Heart left ventricle (tissue), 13 donors: Measurements from ENCODE around the gene TEX9.

Experiments used
- POLR2A ChIP-seq, 2 donors: fragments of 450-650 bp; IDR thresholded peaks; one replicate each; pipeline ENCODE4 v1.6.1; 2017; ENCODE audit warnings: antibody characterized with exemption in 2 of 2, mild to moderate bottlenecking in 2 of 2, moderate library complexity in 2 of 2
- TF ChIP-seq, protein P1 (sequence below), 12 donors: fragments of 200-600 bp; sonication (generic) in 4 of 12; IDR thresholded peaks; one replicate each; pipeline versions ENCODE4 v1.5.0 to v1.8.0; 2018 to 2022; ENCODE audit warnings: antibody characterized with exemption in 12 of 12, mild to moderate bottlenecking in 5 of 12
- donor health status: ischemic (EF 13 %, LVEDD 7.1; RV severe dilation, severe dysfunction).
- donor health status: DM: no; HTN: yes; CAD: no.
- donor health status: DM: no; HTN: no; CAD: no.
- donor health status: ischemic (EF 25% LVEDD 6.9; RV normal size, moderate dysfunction).
- donor health status: ischemic (EF 25% LVEDD 5.7; RV mildly dilated, moderate dysfunction).
- donor health status: ischemic (EF 35%, LVEDD 5.7; RV mildly dilated, moderate dysfunction).
- donor health status: nonischemic (EF 11% LVEDD 7.7; RV severe dilation, severe dysfunction).
- donor health status: DM: yes; HTN: yes; CAD: no.
- donor health status: PGD.
- donor health status: ischemic (EF 29% LVEDD 5.4; RV normal size, mild dysfunction).
- donor health status: nonischemic (EF 23%, LVEDD 6.1; RV moderate dilation, normal function).

DNA sequence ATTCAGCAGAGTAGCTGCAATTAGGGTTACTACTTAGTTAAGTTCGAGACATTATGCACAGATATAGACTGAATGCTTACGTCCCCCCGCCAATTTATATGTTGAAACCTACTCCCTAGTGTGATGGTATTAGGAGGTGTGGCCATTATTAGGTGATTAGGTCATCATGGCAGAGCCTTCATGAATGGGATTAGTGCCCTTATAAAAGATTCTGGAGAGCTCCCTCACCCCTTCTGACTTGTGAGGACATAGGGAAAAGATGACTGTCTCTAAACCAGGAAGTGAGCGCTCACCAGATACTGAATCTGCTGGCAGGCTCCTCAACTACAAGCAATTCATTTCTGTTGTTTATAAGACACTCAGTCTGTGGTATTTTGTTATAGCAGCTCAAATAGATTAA, 25.6 kb upstream of the TEX9 start:
- TF ChIP-seq, protein P1, sequence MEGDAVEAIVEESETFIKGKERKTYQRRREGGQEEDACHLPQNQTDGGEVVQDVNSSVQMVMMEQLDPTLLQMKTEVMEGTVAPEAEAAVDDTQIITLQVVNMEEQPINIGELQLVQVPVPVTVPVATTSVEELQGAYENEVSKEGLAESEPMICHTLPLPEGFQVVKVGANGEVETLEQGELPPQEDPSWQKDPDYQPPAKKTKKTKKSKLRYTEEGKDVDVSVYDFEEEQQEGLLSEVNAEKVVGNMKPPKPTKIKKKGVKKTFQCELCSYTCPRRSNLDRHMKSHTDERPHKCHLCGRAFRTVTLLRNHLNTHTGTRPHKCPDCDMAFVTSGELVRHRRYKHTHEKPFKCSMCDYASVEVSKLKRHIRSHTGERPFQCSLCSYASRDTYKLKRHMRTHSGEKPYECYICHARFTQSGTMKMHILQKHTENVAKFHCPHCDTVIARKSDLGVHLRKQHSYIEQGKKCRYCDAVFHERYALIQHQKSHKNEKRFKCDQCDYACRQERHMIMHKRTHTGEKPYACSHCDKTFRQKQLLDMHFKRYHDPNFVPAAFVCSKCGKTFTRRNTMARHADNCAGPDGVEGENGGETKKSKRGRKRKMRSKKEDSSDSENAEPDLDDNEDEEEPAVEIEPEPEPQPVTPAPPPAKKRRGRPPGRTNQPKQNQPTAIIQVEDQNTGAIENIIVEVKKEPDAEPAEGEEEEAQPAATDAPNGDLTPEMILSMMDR (IDR thresholded peaks at IDR 0.05): no peak
- TF ChIP-seq POLR2A (IDR thresholded peaks at IDR 0.05): no peak
